DMS153 treated with DMSO at 0.1 percent for 48 hours (cell line): ENCODE measurements around the gene SMAD1.
"Not testable (repeated sequence)": the region's sequence is repeated elsewhere in the genome, so short reads cannot be mapped to it uniquely, and the experiment has no call there.

Experiments
- DNase-seq: peaks from one replicate; lab custom pipeline; 2025; ENCODE audit not compliant: unreplicated experiment; lab: John Stamatoyannopoulos, UW

The SMAD1 gene

GRCh38 chr4:145525291-145525740 lies 43.7 kb downstream of the SMAD1 start:
- no peak for DNase-seq

GRCh38 chr4:145527773-145528172 lies 46.1 kb downstream of the SMAD1 start:
- no peak for DNase-seq

- DNase-seq, result no peak
These were observed 46.9 kb downstream of the SMAD1 start for GRCh38 chr4:145528601-145529000.

- no peak for DNase-seq
These were observed 48.5 kb downstream of the SMAD1 start for GRCh38 chr4:145530189-145530588.

GRCh38 chr4:145530662-145531061 lies 49.0 kb downstream of the SMAD1 start:
- DNase-seq, result no peak

GRCh38 chr4:145531223-145531622 lies 49.6 kb downstream of the SMAD1 start:
- no peak for DNase-seq

GRCh38 chr4:145531859-145532258 lies 50.2 kb downstream of the SMAD1 start:
- DNase-seq, result no peak

- DNase-seq, result no peak
These were observed 51.3 kb downstream of the SMAD1 start for GRCh38 chr4:145533001-145533400.

GRCh38 chr4:145533415-145533814 lies 51.8 kb downstream of the SMAD1 start:
- not testable (repeated sequence) for DNase-seq

- no peak for DNase-seq
These were observed 52.3 kb downstream of the SMAD1 start for GRCh38 chr4:145533961-145534360.

GRCh38 chr4:145535202-145535601 lies 53.5 kb downstream of the SMAD1 start:
- no peak for DNase-seq

- DNase-seq, result no peak
These were observed 54.4 kb downstream of the SMAD1 start for GRCh38 chr4:145536044-145536443.

GRCh38 chr4:145538596-145538995 lies 56.9 kb downstream of the SMAD1 start:
- no peak for DNase-seq

- no peak for DNase-seq
These were observed 58.0 kb downstream of the SMAD1 start for GRCh38 chr4:145539671-145540070.

GRCh38 chr4:145540235-145540634 lies 58.6 kb downstream of the SMAD1 start:
- no peak for DNase-seq

- DNase-seq, result no peak
These were observed 59.7 kb downstream of the SMAD1 start for GRCh38 chr4:145541346-145541745.

GRCh38 chr4:145545031-145545430 lies 63.4 kb downstream of the SMAD1 start:
- no peak for DNase-seq

- no peak for DNase-seq
These were observed 64.0 kb downstream of the SMAD1 start for GRCh38 chr4:145545538-145546174.

GRCh38 chr4:145546175-145546915 lies 64.7 kb downstream of the SMAD1 start:
- no peak for DNase-seq

- DNase-seq, result no peak
These were observed 70.0 kb downstream of the SMAD1 start for GRCh38 chr4:145551660-145552059.

GRCh38 chr4:145552181-145552822 lies 70.6 kb downstream of the SMAD1 start:
- DNase-seq, result no peak

GRCh38 chr4:145553375-145553774 lies 71.7 kb downstream of the SMAD1 start:
- no peak for DNase-seq
